ENCODE data around the gene MORN5.

MORN5 gene

GRCh38 chr9:122215663-122216062 is 56.0 kb downstream of the MORN5 start:
- no peak for TF ChIP-seq CTCF (IDR thresholded peaks at IDR 0.05)

- no peak for TF ChIP-seq CTCF (IDR thresholded peaks at IDR 0.05)
Measured at GRCh38 chr9:122216138-122216797, 56.6 kb downstream of the MORN5 start.

- no peak for TF ChIP-seq CTCF (IDR thresholded peaks at IDR 0.05)
Measured at GRCh38 chr9:122216798-122217418, 57.2 kb downstream of the MORN5 start.

- TF ChIP-seq CTCF (IDR thresholded peaks at IDR 0.05) = no peak
Measured at GRCh38 chr9:122217640-122218039, 57.9 kb downstream of the MORN5 start.

- TF ChIP-seq CTCF (IDR thresholded peaks at IDR 0.05) = no peak
Measured at GRCh38 chr9:122218071-122218934, 58.6 kb downstream of the MORN5 start.

- no peak for TF ChIP-seq CTCF (IDR thresholded peaks at IDR 0.05)
Measured at GRCh38 chr9:122218935-122219855, 59.5 kb downstream of the MORN5 start.

Measured in LNCAP (cell line).